AG04450 (cell line): ENCODE results near the gene SHB. TPM values are rescaled to one million over a fixed set of nuclear protein-coding genes. Genes with fewer than 3 reads are reported as not detected.

ENCODE experiments used
- CTCF ChIA-PET: fragments of 300-600, 350-600 bp; formaldehyde crosslinking; extraction: SDS; loops from one replicate; lab custom pipeline; 2022; ENCODE audit warnings: antibody characterized with exemption, inconsistent platforms; lab: Charles Lee
- POLR2A ChIA-PET: fragments of 350-600 bp; formaldehyde crosslinking; extraction: SDS; loops from one replicate; lab custom pipeline; 2021; ENCODE audit warnings: antibody characterized with exemption, inconsistent platforms; lab: Yijun Ruan, JAX
- DNase-seq: peaks from one replicate; pipeline ENCODE4 v3.0.0-alpha.2; 2011; ENCODE audit warnings: low read depth, low spot score
- H3K27ac ChIP-seq: one replicate; pipeline ENCODE4 v1.5.1; 2012; ENCODE audit warnings: low read depth, low read length, control low read depth
- H3K27me3 ChIP-seq: one replicate; pipeline ENCODE4 v1.6.0; 2012; ENCODE audit warnings: low read length; ENCODE audit not compliant: control insufficient read depth, insufficient read depth
- H3K4me3 ChIP-seq: 2 replicates; pipeline ENCODE4 v1.5.1; 2011; ENCODE audit warnings: mild to moderate bottlenecking, low read depth, low read length, control low read depth
- H3K9me3 ChIP-seq: 2 replicates; pipeline ENCODE4 v1.5.1; 2012; ENCODE audit warnings: low read length; ENCODE audit not compliant: control insufficient read depth, insufficient read depth
- CTCF ChIP-seq: IDR thresholded peaks from 2 replicates; pipeline ENCODE4 v1.5.1; 2011; ENCODE audit warnings: low read depth, low read length, control low read depth, inconsistent platforms
- polyA plus RNA-seq: library from polyadenylated mRNA; depleted of rRNA; stranded (reverse); fragments of >200 nt; gene quantifications from 2 replicates; pipeline ENCODE4 v1.2.3, GENCODE V29; 2011

SHB gene
- polyA plus RNA-seq, 1 experiment = 16.7 TPM

GRCh38 chr9:37924538-37924937 is 144.5 kb downstream of the SHB start:
- ChIA-PET POLR2A (no interaction called here), CTCF (interaction anchor here (1.3 kb wide), 1 partner anchor 235 kb away, joined by 4 read pairs; no protein-coding TSS in a partner anchor)
- Histone ChIP-seq H3K27ac (no peak overlapping the region), H3K9me3 (no peaks in the 10 kb centered on the region), H3K4me3 (no peak overlapping the region), H3K27me3 (no peaks in the 10 kb centered on the region)
- no peak for TF ChIP-seq CTCF
- DNase-seq = no peak

- CTCF ChIA-PET = no interaction called here
- no peak for DNase-seq
These were observed 145.1 kb downstream of the SHB start for GRCh38 chr9:37923796-37924427.

GRCh38 chr9:37923118-37923795 is 145.8 kb downstream of the SHB start:
- Histone ChIP-seq H3K27me3 (no peaks in the 10 kb centered on the region), H3K4me3 (no peak overlapping the region), H3K27ac (no peak overlapping the region), H3K9me3 (no peaks in the 10 kb centered on the region)
- no peak for TF ChIP-seq CTCF
- no peak for DNase-seq
- ChIA-PET POLR2A (no interaction called here), CTCF (interaction anchor here (1.7 kb wide), 1 partner anchor 12 kb away, joined by 7 read pairs; no protein-coding TSS in a partner anchor)

More at GRCh38 chr9:37923796-37924427, 145.1 kb downstream of the SHB start:
- H3K27ac ChIP-seq = no peak overlapping the region
- no peak for TF ChIP-seq CTCF
- H3K9me3 ChIP-seq = no peaks in the 10 kb centered on the region
- H3K4me3 ChIP-seq = no peak overlapping the region
- no peaks in the 10 kb centered on the region for H3K27me3 ChIP-seq
- POLR2A ChIA-PET = no interaction called here

- Histone ChIP-seq H3K9me3 (no peaks in the 10 kb centered on the region), H3K27ac (peak overlapping the region; percentile 21), H3K27me3 (no peaks in the 10 kb centered on the region), H3K4me3 (no peak overlapping the region)
- no peak for DNase-seq
- CTCF ChIA-PET = interaction anchor here (1.7 kb wide), 1 partner anchor 11 kb away, joined by 7 read pairs; no protein-coding TSS in a partner anchor
- POLR2A ChIA-PET = no interaction called here
- no peak for TF ChIP-seq CTCF
These were observed 146.5 kb downstream of the SHB start for GRCh38 chr9:37922363-37923117.
